Activated gamma-delta T cell treated with anti-CD3 and anti-CD28 coated beads, Interleukin-2, amount 50 U/mL, for 16 hours (primary cell): ENCODE results near the gene MRPS24.

Source experiments
- DNase-seq: peaks from one replicate; pipeline ENCODE4 v3.0.0-alpha.2; 2020; ENCODE audit warnings: low read depth

The MRPS24 gene

DNA sequence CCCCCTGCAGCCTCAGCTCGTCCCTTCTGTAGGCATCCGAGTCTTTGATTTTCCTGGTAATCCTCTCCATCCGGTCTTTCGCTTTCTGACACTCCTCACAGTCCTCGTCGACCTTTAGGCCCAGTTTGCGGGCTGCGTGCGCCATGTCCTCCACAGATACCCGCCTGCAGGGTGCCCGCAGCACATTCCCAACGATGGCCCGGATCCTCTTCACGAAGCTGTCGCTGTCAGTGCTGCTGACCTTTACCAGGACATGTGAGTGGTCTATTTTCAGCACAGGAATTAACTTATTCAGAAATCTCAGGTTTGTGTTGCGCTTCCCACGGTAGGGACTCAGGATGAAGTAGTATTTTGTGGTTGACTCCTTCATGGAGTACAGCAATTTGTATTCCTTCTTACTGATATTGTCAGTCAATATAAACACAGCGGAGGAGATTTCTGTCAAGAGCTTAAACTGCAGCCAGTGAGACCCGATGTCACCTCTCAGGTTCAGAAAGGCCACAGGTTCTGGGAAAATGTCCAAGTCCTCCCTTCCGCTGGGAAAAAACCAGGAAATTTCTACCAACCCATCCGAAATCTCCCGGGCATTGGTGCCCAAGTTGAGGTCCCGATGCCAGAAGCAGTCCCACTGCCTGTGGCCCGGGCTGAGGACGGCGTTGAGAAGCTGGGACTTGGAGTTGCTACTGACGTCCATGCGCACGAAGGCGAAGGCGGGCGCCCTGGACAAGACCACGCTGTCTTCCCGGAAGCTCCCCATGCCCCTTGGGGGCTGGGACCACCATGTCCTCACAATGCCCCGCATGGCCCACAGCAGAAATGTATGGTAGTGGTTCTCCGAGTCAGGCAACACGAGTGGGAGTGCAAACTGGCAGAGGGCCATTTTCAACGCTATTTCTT lies 8.9 kb upstream of the MRPS24 start:
- DNase-seq: no peak

DNA sequence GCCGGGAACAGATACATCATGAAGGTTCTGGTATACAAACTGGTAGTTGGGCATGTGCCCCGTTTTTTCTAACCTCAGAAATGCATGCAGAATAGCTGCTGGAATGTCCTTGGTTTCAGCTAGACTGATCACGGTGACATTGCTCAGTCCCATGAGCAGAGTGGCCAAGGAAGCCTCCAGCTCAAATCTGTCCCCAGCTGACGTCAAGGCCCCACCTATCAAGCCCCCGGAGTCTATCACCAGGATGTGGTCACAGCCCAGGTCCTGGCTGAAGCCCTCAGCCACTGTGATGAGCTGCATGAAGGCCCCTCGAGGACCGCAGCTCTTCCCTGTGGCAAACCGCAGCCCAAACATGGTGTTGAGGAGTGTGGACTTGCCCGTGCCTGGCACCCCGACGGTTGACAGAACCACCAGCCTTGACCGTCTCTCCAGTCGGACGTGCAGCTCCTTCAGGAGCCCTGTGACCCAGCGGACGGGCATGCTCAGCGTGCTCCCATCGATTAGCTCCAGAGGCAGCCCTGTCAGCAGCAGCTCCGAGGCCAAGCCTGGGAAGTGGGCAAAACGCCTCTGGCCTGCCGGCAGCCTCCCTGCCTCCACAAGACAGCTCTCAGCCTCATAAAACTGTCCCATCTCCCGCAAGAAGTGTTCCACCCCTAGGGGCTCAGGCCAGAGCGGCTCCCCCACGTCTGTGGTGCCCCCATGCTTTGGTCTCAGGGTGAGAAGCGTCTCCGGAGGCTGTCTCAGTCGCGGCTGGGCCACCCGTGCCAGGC lies 7.8 kb upstream of the MRPS24 start:
- no peak for DNase-seq

DNA sequence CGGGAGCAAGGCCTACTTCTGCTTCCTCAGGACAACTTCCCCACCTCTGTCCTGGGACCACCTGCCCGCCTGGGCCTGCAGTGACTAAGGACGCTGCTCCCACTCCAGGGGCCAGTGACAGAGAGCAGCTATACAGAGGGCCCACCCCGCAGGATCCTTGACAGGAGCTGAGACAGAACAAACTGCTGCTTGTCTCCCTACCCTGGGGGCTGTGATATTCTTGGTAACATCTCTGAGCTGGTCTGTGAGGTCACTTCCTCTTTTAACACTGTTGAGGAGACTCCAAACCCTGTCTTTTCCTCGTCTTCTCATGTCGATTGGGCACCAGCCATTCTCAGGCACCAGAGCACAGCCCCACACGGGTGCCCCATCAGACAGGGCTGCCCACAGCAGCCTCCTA lies 6.9 kb upstream of the MRPS24 start:
- DNase-seq: no peak

DNA sequence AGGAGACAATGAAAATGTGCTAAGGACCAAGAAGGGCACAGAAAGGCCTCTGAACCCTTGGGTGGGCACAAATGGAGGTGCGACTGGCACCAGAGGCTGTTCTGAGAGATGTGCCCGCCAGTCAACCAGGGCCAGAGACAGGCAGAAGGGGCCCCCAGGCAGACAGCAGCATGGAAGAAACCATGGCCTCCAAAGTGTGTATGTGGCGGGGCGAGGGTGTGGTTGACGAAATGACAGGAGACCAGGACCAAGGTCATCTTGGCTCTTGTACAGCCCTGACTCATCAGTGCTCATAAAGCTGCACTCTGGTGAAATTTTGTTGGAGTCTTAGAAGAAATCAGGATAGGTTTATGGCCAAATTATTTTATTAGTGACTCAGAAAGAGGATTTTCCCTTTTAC lies 4.0 kb upstream of the MRPS24 start:
- no peak for DNase-seq

DNA sequence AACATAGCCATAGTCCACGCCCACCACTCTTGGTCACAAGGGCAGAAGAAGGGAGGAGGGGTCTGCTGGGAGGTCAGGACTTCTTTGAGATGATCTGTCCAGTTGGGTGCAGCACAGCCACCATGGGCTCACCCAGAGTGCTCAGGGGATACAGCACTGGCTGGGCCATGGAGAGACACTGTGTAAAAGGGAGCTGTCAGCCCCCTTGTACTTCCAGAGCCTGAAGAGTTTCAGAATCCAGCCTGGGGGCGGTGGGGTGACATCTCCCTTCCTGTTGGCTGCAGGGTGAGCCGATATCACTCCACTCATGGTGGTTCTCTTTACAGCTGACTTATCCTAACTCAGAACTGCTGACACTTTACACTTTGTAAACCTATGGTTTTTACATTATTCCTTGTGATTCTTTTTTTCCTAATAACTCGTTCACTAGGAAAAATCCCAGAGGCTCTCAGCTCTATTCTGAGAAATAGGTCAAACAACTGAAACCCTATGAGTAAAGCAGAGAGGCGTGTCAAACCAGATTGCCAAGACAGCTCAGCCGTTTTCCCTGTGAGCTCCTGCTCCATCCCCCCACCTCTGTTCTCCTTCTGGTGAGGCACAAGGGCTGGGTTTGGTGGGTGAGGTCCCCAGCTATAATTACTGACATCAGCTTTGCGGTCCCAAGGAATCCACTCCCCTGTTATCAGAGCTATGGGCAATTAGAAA lies 3.2 kb upstream of the MRPS24 start:
- no peak for DNase-seq

DNA sequence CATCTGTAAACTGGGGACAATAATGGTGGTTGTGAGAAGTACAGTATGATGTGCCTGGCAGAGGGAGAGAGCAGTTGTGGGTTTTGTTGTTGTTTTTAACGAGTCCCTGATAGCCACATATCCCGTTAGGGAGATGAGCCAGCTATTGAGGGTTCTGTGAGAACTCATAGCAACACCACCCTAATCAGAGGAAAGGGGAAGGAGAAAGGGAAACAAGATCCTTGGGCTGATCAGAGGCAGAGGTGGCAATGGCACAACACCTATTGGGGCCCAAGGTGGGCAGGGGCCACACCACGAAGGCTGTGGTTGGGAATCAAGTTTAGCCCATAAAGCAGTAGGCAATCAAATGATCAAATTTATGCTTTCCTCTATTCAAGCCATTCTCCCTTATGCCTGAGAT lies 1.7 kb upstream of the MRPS24 start:
- DNase-seq: no peak

DNA sequence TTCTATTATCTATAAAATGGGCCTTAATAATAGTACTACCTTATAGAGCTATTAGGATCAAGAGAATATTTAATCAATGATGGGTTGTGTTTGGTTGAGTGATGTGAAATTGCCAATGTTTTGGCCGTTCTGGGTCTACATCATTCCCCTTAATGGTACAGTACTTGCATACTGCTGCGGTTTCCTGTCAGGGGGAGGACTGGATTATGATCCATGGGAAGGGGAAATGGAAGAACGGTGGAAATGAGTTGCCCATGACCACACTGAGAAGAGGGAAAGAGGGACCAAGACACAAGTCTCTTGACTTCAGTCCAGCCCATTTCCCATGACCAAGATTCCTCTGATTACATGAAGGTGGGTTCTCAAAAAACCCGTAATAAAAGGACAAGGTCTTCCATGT lies 999 bp upstream of the MRPS24 start:
- no peak for DNase-seq

DNA sequence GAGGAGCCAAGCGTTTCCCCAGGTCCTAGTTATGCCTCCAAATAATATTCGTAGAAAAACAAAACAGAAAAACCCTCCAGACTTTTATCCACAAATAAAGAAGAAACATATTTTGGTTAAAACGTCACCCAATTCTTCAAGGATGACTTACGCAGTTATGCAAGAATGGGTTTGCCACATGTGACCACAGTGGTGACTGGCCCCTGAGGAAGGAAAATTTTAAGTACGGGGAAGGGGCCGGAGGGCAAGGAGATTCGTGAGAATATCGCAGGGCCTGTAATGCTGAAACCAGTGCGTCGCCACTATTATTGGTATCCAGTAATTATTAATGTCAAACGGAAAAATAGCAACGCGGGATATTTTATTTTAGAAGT lies 537 bp upstream of the MRPS24 start:
- DNase-seq: no peak

DNA sequence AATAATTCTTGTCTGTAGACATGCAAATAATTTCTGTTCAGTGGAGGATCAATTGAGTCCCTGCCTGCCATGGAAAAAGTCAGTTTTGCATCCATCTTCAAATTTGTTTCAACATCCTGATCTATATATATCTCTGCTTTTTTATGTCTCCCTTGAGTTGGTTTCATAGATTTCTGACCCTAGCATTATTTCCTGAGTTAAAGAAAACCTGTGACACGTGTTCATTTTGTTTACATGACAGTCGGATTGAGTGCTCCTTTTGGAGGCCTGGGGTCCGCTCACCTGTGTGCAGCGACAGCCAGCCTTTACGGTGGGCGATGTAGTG lies 674 bp downstream of the MRPS24 start:
- DNase-seq: no peak

DNA sequence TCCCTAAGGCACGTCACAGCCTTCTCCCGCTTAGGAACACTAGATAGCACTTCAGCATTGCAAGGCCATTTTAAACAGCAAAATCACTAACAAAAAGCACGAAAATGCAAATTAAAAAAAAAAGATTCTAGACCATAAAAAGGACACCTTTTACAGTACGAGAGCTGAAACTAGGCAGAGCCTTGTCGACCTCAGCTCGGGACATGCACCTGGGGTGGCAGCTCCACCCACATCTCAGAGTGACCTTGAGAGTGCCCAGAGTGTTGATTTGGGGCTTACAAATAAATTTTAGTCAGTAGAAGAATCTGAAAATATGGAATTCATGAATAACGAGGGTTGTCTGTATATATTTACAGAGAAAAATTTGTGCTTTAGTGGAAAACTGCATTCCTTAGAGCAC lies 1.1 kb downstream of the MRPS24 start:
- no peak for DNase-seq

DNA sequence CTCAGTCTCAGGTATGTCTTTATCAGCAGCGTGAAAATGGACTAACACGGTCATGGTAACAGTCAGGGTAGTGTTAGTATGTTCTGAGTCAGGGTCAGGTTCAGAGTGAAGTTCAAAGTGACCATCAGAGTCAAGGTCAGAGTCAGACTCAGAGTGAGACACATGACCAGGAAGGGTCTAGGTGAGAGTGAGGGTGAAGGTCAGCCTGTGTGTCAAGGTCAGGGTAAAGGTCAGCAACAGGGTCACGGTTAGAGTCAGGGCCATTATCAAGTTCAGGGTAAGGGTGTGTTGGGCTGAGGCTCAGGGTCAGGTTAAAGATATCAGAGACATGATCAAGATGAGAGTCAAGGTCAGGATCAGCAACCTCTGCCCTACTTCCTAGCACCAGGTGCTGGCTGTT lies 4.0 kb downstream of the MRPS24 start:
- DNase-seq: no peak

DNA sequence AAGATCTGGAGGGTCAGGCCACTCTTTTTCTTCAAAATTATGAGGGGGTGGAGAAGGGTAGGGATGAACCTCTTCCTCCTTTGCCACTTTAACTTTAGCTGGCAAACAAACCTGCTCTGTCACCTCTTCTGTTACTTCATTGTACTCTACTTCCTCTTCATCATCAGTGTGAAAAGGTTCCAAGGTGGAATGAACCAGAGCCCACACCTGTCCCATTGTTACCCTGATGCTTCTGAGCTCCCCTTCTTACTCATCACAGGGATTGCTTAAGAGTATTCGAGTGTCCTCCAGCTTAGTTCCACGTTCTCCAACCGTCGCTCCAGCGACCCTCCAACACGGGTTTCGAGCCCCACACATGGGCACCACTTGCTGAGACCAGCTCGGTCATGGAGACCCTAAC lies 5.2 kb downstream of the MRPS24 start:
- DNase-seq: no peak

DNA sequence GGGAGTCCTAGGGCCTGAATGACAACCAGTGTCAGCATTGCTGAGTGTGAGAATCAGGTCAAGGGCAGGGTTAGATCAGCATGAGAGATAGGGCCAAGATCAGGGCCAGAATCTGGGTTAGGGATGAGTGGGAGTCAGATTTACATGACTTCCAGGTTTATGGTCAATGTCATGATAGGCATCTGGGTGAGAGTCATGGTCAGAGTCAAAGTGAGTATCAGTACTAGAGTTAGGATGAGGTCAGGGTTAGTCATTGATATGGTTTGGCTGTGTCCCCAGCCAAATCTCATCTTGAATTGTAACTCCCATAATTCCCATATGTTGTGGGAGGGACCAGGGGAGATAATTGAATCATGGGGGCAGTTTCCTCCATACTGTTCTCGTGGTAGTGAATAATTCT lies 12.3 kb downstream of the MRPS24 start:
- no peak for DNase-seq

DNA sequence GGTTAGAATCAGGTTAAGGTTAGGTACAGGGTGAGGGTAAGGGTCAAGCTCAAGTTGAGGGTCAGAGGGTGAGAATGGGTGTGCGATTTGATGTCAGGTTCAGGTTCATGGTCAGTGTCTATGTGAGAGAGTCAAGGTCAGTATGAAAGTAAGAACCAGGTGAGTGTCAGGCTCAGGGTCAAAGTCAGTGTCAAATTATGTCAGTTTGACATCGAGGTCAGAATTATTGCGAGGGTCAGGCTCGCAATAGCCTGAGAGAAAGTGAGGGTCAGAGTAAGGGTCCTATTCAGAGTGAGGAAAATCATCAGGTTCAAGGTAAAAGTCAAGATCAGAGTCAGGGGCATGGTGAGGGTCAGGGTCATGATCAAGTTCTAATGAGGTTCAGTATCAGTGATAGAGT lies 13.0 kb downstream of the MRPS24 start:
- DNase-seq: no peak

DNA sequence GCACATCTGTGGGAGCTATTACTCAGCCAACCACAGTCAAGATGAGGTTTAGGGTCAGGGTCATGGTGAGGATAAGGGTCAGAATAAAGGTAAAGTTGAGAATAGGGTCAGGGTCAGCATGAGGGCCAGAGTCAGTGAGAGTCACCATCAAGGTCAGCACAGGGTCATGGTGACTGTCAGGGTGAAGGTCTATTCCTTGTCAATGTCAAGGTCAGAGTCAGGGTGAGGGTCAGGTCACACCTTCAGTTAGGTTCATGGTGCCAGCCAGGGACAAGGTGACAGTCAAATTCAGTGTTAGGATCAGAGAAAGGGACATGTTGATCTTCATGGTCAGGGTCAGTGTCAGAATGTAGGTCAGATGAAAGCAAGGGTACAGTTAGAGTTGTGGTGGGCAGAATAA lies 14.1 kb downstream of the MRPS24 start:
- DNase-seq: no peak

DNA sequence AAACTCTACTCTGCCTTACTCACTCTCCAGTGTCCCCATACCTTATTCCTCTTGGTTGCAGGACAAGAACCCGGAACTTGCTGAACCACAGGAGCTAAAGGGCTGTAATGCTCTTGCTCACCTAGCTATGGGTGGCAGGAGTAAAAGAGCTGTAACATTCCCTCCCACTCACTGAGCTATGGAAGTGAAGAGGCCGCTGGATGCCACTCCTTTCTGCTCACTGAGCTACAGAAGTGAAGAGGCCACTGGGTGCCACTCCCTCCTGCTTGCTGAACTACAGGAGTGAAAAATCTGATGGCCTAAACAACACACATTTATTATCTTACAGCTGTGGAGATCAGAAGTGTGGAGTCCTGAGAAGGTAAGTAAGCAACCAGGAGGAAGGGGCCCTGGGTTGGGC lies 17.5 kb downstream of the MRPS24 start:
- DNase-seq: no peak

DNA sequence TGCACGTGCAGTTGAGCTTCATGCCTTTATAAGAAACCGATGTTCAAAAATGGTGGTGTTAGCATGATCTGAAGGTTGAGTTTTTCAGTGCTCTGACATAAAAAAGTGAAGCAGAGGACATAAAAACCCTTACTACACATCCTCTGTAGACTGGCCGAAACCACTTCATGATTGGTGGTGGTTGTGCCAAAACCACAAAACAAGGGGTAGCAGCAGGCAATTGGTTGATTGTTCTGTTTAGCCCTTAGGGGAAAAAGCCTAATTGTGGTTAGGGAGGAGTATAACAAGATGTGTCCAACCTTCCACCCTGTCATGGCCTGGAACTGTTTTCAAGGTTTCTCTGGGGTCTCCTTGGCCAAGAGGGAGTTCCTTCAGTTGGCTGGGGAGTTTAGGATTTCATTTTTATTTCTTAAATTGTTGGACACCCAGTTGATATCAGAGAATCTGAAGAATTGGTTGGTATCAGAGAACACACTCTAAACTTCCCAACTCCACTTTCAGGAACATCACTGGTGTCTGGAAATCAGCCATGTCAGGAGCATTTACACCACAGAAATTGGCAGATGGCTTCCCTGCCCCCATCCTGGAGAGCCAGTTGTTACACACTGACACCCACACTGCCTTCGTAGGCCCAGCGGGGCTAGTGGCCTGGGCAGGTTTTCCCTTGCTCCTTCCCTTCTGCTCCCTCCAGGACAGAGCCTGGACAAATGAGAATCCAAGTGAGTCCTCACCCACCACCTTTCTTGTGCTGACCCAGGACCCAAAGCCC lies 18.8 kb downstream of the MRPS24 start:
- DNase-seq: no peak

DNA sequence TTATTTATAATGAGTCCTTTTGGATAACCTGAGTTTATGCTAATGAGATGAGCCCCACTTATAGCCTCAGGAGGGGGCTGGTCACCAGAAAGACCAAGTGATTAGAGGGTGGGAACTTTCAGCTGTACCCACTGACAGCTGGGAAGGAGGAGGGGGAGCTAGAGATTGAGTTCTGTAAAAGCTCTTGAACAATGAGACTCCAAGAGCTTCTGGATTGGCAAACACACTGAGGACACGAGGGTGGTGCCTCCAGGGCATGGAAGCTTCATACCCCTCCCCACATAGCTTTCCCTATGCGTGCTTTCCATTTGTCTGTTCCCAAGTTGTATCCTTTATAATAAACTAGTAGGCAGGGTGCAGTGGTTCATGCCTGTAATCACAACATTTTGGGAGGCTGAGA lies 20.3 kb downstream of the MRPS24 start:
- no peak for DNase-seq

DNA sequence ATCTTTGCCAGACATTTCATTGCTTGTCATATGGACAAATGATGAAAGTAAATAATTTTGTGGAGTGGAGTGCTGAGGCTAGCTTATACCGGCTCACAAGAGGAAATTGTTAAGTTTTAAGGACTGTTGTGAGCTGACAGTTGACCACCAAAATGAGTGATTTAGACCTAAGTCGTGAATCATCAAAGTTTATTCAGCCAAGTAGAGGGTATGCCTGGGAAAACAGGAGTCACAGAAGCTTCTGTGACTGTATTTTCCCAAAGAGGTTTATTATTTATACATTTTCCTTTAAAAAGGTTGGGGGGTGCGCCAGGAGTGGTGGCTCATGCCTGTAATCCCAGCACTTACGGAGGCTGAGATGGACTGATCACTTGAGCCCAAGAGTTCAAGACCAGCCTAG lies 21.8 kb downstream of the MRPS24 start:
- DNase-seq: no peak

DNA sequence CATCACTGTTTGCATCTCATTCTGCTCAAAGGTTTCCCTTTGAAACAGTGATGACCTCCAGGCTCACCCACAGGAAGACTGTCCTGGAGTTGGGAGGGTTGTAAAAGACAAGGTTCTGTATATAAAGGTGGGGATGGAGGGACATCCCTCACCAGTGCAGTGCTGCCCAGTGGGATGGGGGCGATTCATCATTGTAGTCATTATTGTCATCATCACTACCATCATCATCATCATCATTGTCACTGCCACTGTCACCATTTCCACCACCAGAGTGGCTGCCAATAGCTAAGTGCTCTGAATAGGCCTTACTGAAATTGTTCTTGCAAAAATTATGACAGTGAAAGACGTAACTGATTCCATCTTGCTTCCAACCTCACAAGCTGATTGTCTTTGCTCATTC lies 24.7 kb downstream of the MRPS24 start:
- no peak for DNase-seq

DNA sequence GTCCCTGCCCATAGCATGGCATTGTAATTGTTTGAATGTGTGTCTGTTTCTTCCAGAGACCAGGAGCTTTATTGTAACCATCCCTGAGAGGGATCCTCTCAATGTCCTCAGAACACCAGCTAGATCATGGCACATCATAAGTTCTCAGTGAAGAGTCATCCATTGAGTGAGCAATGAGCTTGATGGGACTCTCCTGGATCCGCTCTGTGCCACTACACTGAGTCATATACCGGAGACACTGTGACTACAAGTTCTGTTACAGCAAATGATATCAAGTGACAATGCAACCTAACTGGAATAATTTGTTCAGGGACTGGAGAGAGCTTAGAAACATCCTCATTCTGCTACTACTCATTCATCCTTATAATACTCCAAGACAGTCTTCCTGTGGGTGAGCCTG lies 25.1 kb downstream of the MRPS24 start:
- DNase-seq: no peak

DNA sequence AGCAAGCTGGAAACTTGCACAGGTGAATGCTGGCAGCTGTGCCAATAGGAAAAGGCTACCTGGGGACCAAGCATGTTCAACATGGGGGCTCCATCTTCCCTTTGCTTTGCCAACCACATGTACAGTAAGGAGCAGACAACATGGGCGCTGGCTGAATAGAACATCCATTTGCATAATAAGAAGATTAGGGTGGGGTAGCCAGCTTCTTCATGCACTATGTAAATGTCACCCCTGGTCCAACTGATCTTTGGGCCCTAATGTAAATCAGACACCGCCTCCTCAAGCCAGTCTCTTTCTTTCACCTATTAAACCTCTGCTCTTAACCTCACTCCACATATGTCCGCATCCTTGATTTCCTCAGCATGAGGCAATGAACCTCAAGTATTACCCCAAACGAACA lies 26.0 kb downstream of the MRPS24 start:
- no peak for DNase-seq
